HCT116 (cell line): ENCODE data around the gene GALNT5. TPM values are rescaled to one million over a fixed set of nuclear protein-coding genes. Genes with fewer than 3 reads are reported as not detected.

ENCODE experiments used
- ATAC-seq: fragments of 200-7000 bp; cut with Tn5 transposase; 2 replicates; pipeline ENCODE4 v1.9.1; 2020; ENCODE audit warnings: mild to moderate bottlenecking, moderate library complexity
- BruUV-seq: library from RNA; stranded (reverse); fragments of 400-500 nt; replicated peaks from 2 replicates; lab custom pipeline; 2021; lab: Mats Ljungman, UMichigan
- CTCF ChIA-PET: fragments of 300-600 bp; sonication (Branson Sonifier 250); formaldehyde crosslinking; loops from one replicate; lab custom pipeline; 2021; ENCODE audit warnings: antibody characterized with exemption; lab: Charles Lee
- POLR2A ChIA-PET: fragments of 300-600, 350-600 bp; sonication (Branson Sonifier 250); formaldehyde crosslinking; loops from one replicate; lab custom pipeline; 2021; ENCODE audit warnings: antibody characterized with exemption; lab: Charles Lee
- RAD21 ChIA-PET, 2 experiments: fragments of 300-600 bp; sonication (Branson Sonifier 250); formaldehyde crosslinking; loops; one replicate each; lab custom pipeline; 2023; ENCODE audit warnings: low total read pairs in 2 of 2; ENCODE audit not compliant: uncharacterized antibody in 2 of 2, unreplicated experiment in 2 of 2, low non-redundant PET in 1 of 2; lab: Charles Lee
- DNase-seq: peaks from one replicate; pipeline ENCODE4 v3.0.0-alpha.2; 2010; ENCODE audit warnings: low read depth, low spot score
- H2AFZ ChIP-seq: fragments of 200-600 bp; shearing (Covaris generic), sonication (generic); 2 replicates; pipeline ENCODE4 v1.6.1; 2017; ENCODE audit warnings: low read depth, mixed run types, mixed read lengths, antibody characterized with exemption, low read length; ENCODE audit not compliant: poor library complexity, severe bottlenecking
- H3K27ac ChIP-seq: 2 replicates; pipeline ENCODE4 v1.5.1; 2012; ENCODE audit warnings: low read depth, low read length
- H3K27me3 ChIP-seq: fragments of 200-600 bp; sonication (generic); 2 replicates; pipeline ENCODE4 v1.6.1; 2016; ENCODE audit warnings: mixed run types, low read length, mixed read lengths; ENCODE audit not compliant: insufficient read depth
- H3K36me3 ChIP-seq, 2 experiments: fragments of 200-500 bp in 1 of 2; fragments of 200-600 bp in 1 of 2; sonication (Bioruptor generic) in 1 of 2; sonication (generic) in 1 of 2; 2 replicates each; pipeline versions ENCODE4 v1.5.1 to v1.6.1; 2014 to 2016; ENCODE audit warnings: low read length in 2 of 2, inconsistent platforms in 1 of 2, mixed read lengths in 1 of 2, mixed run types in 1 of 2; ENCODE audit not compliant: insufficient read depth in 2 of 2, control insufficient read depth in 1 of 2
- H3K4me1 ChIP-seq, 2 experiments: fragments of 200-600 bp in 1 of 2; sonication (generic) in 1 of 2; 2 replicates each; pipeline versions ENCODE4 v1.5.1 to v1.6.1; 2012 to 2017; ENCODE audit warnings: low read length in 2 of 2, inconsistent platforms in 1 of 2, mild to moderate bottlenecking in 1 of 2, mixed read lengths in 1 of 2, mixed run types in 1 of 2, moderate library complexity in 1 of 2; ENCODE audit not compliant: insufficient read depth in 2 of 2, control insufficient read depth in 1 of 2
- H3K4me2 ChIP-seq: fragments of 200-600 bp; sonication (generic); 2 replicates; pipeline ENCODE4 v1.6.1; 2017; ENCODE audit warnings: mixed run types, low read length, mixed read lengths
- H3K4me3 ChIP-seq, 2 experiments: fragments of 200-600 bp in 1 of 2; sonication (generic) in 1 of 2; replicated peaks in 1 of 2; 2 replicates each; pipeline ENCODE4 v1.5.1; 2011 to 2016; ENCODE audit warnings: low read length in 2 of 2, control low read depth in 1 of 2, low read depth in 1 of 2, mild to moderate bottlenecking in 1 of 2, mixed read lengths in 1 of 2, mixed run types in 1 of 2
- H3K79me2 ChIP-seq: fragments of 200-600 bp; sonication (generic); 2 replicates; pipeline ENCODE4 v1.6.1; 2017; ENCODE audit warnings: mild to moderate bottlenecking, mixed run types, low read length, moderate library complexity, mixed read lengths; ENCODE audit not compliant: insufficient read depth
- H3K9ac ChIP-seq: fragments of 200-600 bp; sonication (generic); 2 replicates; pipeline ENCODE4 v1.6.1; 2016; ENCODE audit warnings: low read length, mixed read lengths
- H3K9me2 ChIP-seq: fragments of 200-600 bp; sonication (generic), shearing (Covaris generic); 2 replicates; pipeline ENCODE4 v1.6.1; 2017; ENCODE audit warnings: mixed run types, mild to moderate bottlenecking, moderate library complexity; ENCODE audit not compliant: insufficient read depth
- H3K9me3 ChIP-seq, 2 experiments: fragments of 200-500 bp in 1 of 2; fragments of 200-600 bp in 1 of 2; sonication (Bioruptor generic) in 1 of 2; sonication (generic) in 1 of 2; 2 replicates each; pipeline ENCODE4 v1.6.1; 2014 to 2017; ENCODE audit warnings: low read length in 2 of 2, mixed read lengths in 2 of 2, inconsistent platforms in 1 of 2, low read depth in 1 of 2, mild to moderate bottlenecking in 1 of 2, mixed run types in 1 of 2, moderate library complexity in 1 of 2; ENCODE audit not compliant: control insufficient read depth in 1 of 2, insufficient read depth in 1 of 2
- H4K20me1 ChIP-seq: fragments of 200-600 bp; sonication (generic), shearing (Covaris generic); 2 replicates; pipeline ENCODE4 v1.6.1; 2017; ENCODE audit warnings: mixed run types, mild to moderate bottlenecking, moderate library complexity; ENCODE audit not compliant: insufficient read depth
- CEBPB ChIP-seq: IDR thresholded peaks from 2 replicates; pipeline ENCODE4 v1.6.1; 2012; ENCODE audit warnings: low read depth
- ELF1 ChIP-seq: IDR thresholded peaks from 2 replicates; pipeline ENCODE4 v1.6.1; 2012; ENCODE audit warnings: low read depth, borderline replicate concordance
- EZH2phosphoT487 ChIP-seq: fragments of 200-600 bp; IDR thresholded peaks from 2 replicates; pipeline ENCODE4 v1.6.1; 2018; ENCODE audit warnings: antibody characterized with exemption, borderline replicate concordance
- JUND ChIP-seq: IDR thresholded peaks from 2 replicates; pipeline ENCODE4 v1.6.1; 2012
- POLR2A ChIP-seq: IDR thresholded peaks from 2 replicates; pipeline ENCODE4 v1.7.0; 2011; ENCODE audit warnings: borderline replicate concordance; ENCODE audit not compliant: insufficient read depth, insufficient read length; ENCODE audit errors: extremely low read depth
- POLR2AphosphoS5 ChIP-seq: IDR thresholded peaks from 2 replicates; pipeline ENCODE4 v1.6.1; 2011; ENCODE audit warnings: mild to moderate bottlenecking, low read depth, low read length, moderate library complexity
- RAD21 ChIP-seq: IDR thresholded peaks from 2 replicates; pipeline ENCODE4 v1.6.1; 2012; ENCODE audit warnings: low read depth, mild to moderate bottlenecking
- SIN3A ChIP-seq: IDR thresholded peaks from 2 replicates; pipeline ENCODE4 v1.6.1; 2012; ENCODE audit warnings: low read depth
- SP1 ChIP-seq: IDR thresholded peaks from 2 replicates; pipeline ENCODE4 v1.6.1; 2012; ENCODE audit warnings: low read depth
- SRF ChIP-seq: IDR thresholded peaks from 2 replicates; pipeline ENCODE4 v1.6.1; 2012; ENCODE audit warnings: low read depth
- TCF7L2 ChIP-seq: IDR thresholded peaks from 2 replicates; pipeline ENCODE4 v1.7.0; 2011; ENCODE audit warnings: borderline replicate concordance, inconsistent platforms; ENCODE audit not compliant: insufficient read depth, insufficient read length; ENCODE audit errors: extremely low read depth
- ZFX ChIP-seq: fragments of 450-650 bp; IDR thresholded peaks from 2 replicates; pipeline ENCODE4 v1.6.1; 2017
- intact Hi-C: fragments of 100-400 bp; cut with micrococcal nuclease; formaldehyde crosslinking; loops from 2 replicates; pipeline ENCODE4 v1.10.0; 2022
- total RNA-seq: library from RNA; stranded (reverse); gene quantifications from one replicate; pipeline ENCODE4 v1.2.1, GENCODE V29; 2021; ENCODE audit not compliant: unreplicated experiment
- TF ChIP-seq, protein P1 (sequence below): IDR thresholded peaks from 2 replicates; pipeline ENCODE4 v1.6.1; 2012
- TF ChIP-seq, protein P2 (sequence below), 3 experiments: fragments of 200-600 bp in 1 of 3; sonication (generic) in 1 of 3; IDR thresholded peaks in 2 of 3; conservative IDR thresholded peaks in 1 of 3; 2 replicates each; pipeline ENCODE4 v1.5.1; 2012 to 2017; ENCODE audit warnings: low read depth in 2 of 3, low read length in 2 of 3, antibody characterized with exemption in 1 of 3, borderline replicate concordance in 1 of 3, control low read depth in 1 of 3, mild to moderate bottlenecking in 1 of 3, mixed read lengths in 1 of 3, mixed run types in 1 of 3, moderate library complexity in 1 of 3; ENCODE audit not compliant: insufficient read depth in 1 of 3

The GALNT5 gene
- total RNA-seq, 1 experiment from 2014 or later, result 3.9 TPM

DNA sequence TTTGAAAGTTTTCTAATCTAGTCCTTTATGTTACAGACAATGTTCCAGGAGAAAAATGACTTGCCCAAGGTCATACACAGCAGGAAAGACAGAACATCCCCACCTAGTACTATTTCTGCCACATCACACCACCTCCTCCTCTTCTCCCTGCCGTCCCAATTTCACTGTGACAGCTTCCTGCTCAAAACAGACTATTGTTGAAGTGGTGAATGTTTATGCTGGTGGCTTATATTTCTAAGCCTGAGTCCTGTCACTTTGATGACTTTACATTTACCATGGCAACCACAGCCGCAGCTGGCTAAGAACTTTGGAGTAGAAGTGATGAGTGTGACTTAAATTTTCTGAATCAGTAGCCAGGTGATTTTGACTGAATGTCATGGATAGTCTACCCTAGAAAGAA lies 10.0 kb downstream of the GALNT5 start:
- Histone ChIP-seq H3K79me2 (peaks cover 62% of the 10 kb centered on the region), H2AFZ (no peak overlapping the region), H3K36me3 (no peaks in the 10 kb centered on the region; a peak in 1 of 4 replicates), H3K9ac (no peak overlapping the region), H3K27me3 (no peaks in the 10 kb centered on the region), H3K4me2 (no peak overlapping the region), H4K20me1 (no peaks in the 10 kb centered on the region), H3K9me2 (no peaks in the 10 kb centered on the region), H3K4me1 (peaks cover 0 to 19% of the 10 kb centered on the region in 2 experiments; a peak in 2 of 4 replicates), H3K9me3 (no peaks in the 10 kb centered on the region), H3K27ac (no peak overlapping the region), H3K4me3 (no peak overlapping the region)
- CTCF ChIA-PET, result interaction anchor here (0.9 kb wide), 1 partner anchor 35 kb away, joined by 3 read pairs; no protein-coding TSS in a partner anchor
- TF ChIP-seq JUND (no peak), RAD21 (no peak), POLR2A (no peak), SRF (no peak), SP1 (no peak), TCF7L2 (no peak), POLR2AphosphoS5 (no peak), EZH2phosphoT487 (no peak), ELF1 (no peak), SIN3A (no peak), CEBPB (no peak), ZFX (no peak)
- TF ChIP-seq, protein P1, sequence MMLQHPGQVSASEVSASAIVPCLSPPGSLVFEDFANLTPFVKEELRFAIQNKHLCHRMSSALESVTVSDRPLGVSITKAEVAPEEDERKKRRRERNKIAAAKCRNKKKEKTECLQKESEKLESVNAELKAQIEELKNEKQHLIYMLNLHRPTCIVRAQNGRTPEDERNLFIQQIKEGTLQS, result no peak
- TF ChIP-seq, protein P2, sequence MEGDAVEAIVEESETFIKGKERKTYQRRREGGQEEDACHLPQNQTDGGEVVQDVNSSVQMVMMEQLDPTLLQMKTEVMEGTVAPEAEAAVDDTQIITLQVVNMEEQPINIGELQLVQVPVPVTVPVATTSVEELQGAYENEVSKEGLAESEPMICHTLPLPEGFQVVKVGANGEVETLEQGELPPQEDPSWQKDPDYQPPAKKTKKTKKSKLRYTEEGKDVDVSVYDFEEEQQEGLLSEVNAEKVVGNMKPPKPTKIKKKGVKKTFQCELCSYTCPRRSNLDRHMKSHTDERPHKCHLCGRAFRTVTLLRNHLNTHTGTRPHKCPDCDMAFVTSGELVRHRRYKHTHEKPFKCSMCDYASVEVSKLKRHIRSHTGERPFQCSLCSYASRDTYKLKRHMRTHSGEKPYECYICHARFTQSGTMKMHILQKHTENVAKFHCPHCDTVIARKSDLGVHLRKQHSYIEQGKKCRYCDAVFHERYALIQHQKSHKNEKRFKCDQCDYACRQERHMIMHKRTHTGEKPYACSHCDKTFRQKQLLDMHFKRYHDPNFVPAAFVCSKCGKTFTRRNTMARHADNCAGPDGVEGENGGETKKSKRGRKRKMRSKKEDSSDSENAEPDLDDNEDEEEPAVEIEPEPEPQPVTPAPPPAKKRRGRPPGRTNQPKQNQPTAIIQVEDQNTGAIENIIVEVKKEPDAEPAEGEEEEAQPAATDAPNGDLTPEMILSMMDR (IDR thresholded peaks at IDR 0.05 in 2 of 3, conservative IDR thresholded peaks at IDR 0.05 in 1 of 3; ENCODE audit: borderline replicate concordance in 1 of 3, insufficient read depth in 1 of 3, low read depth in 2 of 3, low read length in 2 of 3), result no peak
- intact Hi-C loops, result no loop called here
- no peak for DNase-seq
- no peak for ATAC-seq
- RAD21 ChIA-PET, result no interaction called here
- POLR2A ChIA-PET, result no interaction called here
- BruUV-seq, result no TSS peak
